ENCODE measurements around the gene RYR1. TPM values are rescaled to one million over a fixed set of nuclear protein-coding genes. Genes with fewer than 3 reads are reported as not detected.

Gene RYR1
- total and polyA plus RNA-seq, 10 of the 15 experiments (the other 5 are each of a cell fraction or from before 2014, with no cell fraction given) = under 0.01 to 0.32 (median 0.07) TPM; not detected in 1

GRCh38 chr19:38463365-38463764, 29.9 kb downstream of the RYR1 start (continued):
- TF ChIP-seq BCLAF1 (IDR thresholded peaks at IDR 0.05) = no peak

GRCh38 chr19:38464421-38465082, 31.1 kb downstream of the RYR1 start:
- ChIA-PET RAD21 (ENCODE audit: unreplicated experiment) (no interaction called here), POLR2A (no interaction called here), CTCF (no interaction called here), SMC1A (ENCODE audit: uncharacterized antibody, unreplicated experiment) (no interaction called here)
- intact Hi-C loops (cut with micrococcal nuclease; ENCODE audit: unreplicated experiment) = no loop called here
- no peaks in the 10 kb centered on the region for H3K4me1 ChIP-seq (ENCODE audit: control insufficient read depth, insufficient read depth, low read length)
- H3K27me3 ChIP-seq (replicated peaks in 1 of 2; ENCODE audit: control insufficient read depth in 2 of 2, insufficient read depth in 2 of 2, low read length in 1 of 2) = no peaks in the 10 kb centered on the region; a peak in 1 of 4 replicates
- H3K9me3 ChIP-seq (replicated peaks; ENCODE audit: control insufficient read depth, insufficient read depth, low read length) = no peaks in the 10 kb centered on the region; the same call in 2 of the 3 replicates
- no peak overlapping the region for H2AFZ ChIP-seq (ENCODE audit: control insufficient read depth, low read depth, low read length)
- DNase-seq (ENCODE audit: low read depth, low spot score) = no peak
- no peak overlapping the region for H3K27ac ChIP-seq (ENCODE audit: control insufficient read depth, insufficient read depth)
- H3K4me2 ChIP-seq (ENCODE audit: control insufficient read depth, insufficient read depth) = no peak overlapping the region
- no peaks in the 10 kb centered on the region for H3K79me2 ChIP-seq (ENCODE audit: control insufficient read depth, insufficient read depth, low read length)
- no peak for ATAC-seq
- in situ Hi-C loops (cut with MboI) = no loop called here
- BruUV-seq (replicated peaks) = no TSS peak
- no peak overlapping the region for H3K9ac ChIP-seq (ENCODE audit: control insufficient read depth, insufficient read depth, low read length)
- no peak for FAIRE-seq
- TF ChIP-seq NR2F1 (conservative IDR thresholded peaks at IDR 0.05) = 0 out of 2 replicates have a peak, but pooled peaks have one; percentile 10
- TF ChIP-seq ETV6 (conservative IDR thresholded peaks at IDR 0.05 in 1 of 2, IDR thresholded peaks at IDR 0.05 in 1 of 2; ENCODE audit: borderline replicate concordance in 1 of 2, low read depth in 1 of 2) = no peak
- H4K20me1 ChIP-seq (ENCODE audit: control insufficient read depth, insufficient read depth) = no peaks in the 10 kb centered on the region
- WGBS (ENCODE audit: insufficient coverage, insufficient replicate concordance, low lambda C conversion rate, missing lambda C conversion rate) = 27% methylated on average over 15 of the region's 15 CpGs
- H3K36me3 ChIP-seq (ENCODE audit: control insufficient read depth in 2 of 2, insufficient read depth in 2 of 2, low read length in 1 of 2) = no peaks in the 10 kb centered on the region
- no peak overlapping the region for H3K4me3 ChIP-seq
